ENCODE results near the gene TAF4B. TPM values are rescaled to one million over a fixed set of nuclear protein-coding genes. Genes with fewer than 3 reads are reported as not detected.
"Not testable (repeated sequence)": the region's sequence is repeated elsewhere in the genome, so short reads cannot be mapped to it uniquely, and the experiment has no call there.

Gene TAF4B
- total and polyA plus RNA-seq, 7 donors, result 0.46 to 10.9 (median 6.4) TPM

DNA sequence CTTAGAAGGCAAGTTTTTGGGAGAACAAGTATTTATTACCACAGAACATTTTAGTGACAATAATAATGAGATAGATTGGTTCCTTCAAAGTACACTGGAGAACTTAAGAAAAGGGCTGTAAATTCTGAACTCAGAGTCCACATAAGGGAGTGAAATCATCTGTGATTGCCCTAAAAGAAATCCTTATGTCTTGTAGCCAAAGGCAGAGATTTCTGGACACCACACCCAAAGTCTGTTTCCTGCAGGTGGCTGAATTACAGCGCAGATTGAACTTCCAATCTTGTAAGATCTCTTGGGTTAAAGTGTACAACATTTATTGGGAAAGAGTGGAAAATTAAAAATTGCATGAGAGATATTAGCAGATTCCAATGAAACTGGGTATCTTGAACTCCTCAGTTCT is 143.8 kb downstream of the TAF4B start:
- no peaks in the 10 kb centered on the region for H3K9me3 ChIP-seq
- intact Hi-C loops (cut with DNase I), result no loop called here
- WGBS, 2 donors, result 27 to 67% methylated on average over 1 of the region's 1 CpG
- TF ChIP-seq POLR2AphosphoS5 (IDR thresholded peaks at IDR 0.05) (no peak), POLR2A (IDR thresholded peaks at IDR 0.05) (no peak), EP300 (IDR thresholded peaks at IDR 0.05) (no peak), CTCF (IDR thresholded peaks at IDR 0.05) (no peak)
- H3K27me3 ChIP-seq, result no peaks in the 10 kb centered on the region
- DNase-seq, result no peak
- no peaks in the 10 kb centered on the region for H3K36me3 ChIP-seq
- H3K27ac ChIP-seq, result no peak overlapping the region
- H3K4me3 ChIP-seq, result no peak overlapping the region
- no peaks in the 10 kb centered on the region for H3K4me1 ChIP-seq

GRCh38 chr18:26376105-26376504 is 149.9 kb downstream of the TAF4B start:
- TF ChIP-seq CTCF (IDR thresholded peaks at IDR 0.05) (no peak), POLR2A (IDR thresholded peaks at IDR 0.05) (no peak), EP300 (IDR thresholded peaks at IDR 0.05) (no peak), POLR2AphosphoS5 (IDR thresholded peaks at IDR 0.05) (no peak)

GRCh38 chr18:26378701-26379100 is 152.5 kb downstream of the TAF4B start:
- Histone ChIP-seq H3K36me3 (no peaks in the 10 kb centered on the region), H3K4me1 (no peaks in the 10 kb centered on the region), H3K9me3 (no peaks in the 10 kb centered on the region), H3K27ac (no peak overlapping the region), H3K4me3 (no peak overlapping the region), H3K27me3 (no peaks in the 10 kb centered on the region)
- intact Hi-C loops (cut with DNase I), result no loop called here
- no peak for DNase-seq
- TF ChIP-seq POLR2A (IDR thresholded peaks at IDR 0.05), result no peak
- TF ChIP-seq CTCF (IDR thresholded peaks at IDR 0.05), result no peak
- no peak for TF ChIP-seq EP300 (IDR thresholded peaks at IDR 0.05)
- TF ChIP-seq POLR2AphosphoS5 (IDR thresholded peaks at IDR 0.05), result no peak

More at GRCh38 chr18:26376105-26376504, 149.9 kb downstream of the TAF4B start:
- H3K27ac ChIP-seq, result no peak overlapping the region
- no peak for DNase-seq
- 96 to 100% methylated on average over 1 of the region's 1 CpG for WGBS, 2 donors
- H3K9me3 ChIP-seq, result no peaks in the 10 kb centered on the region
- H3K4me1 ChIP-seq, result no peaks in the 10 kb centered on the region
- H3K36me3 ChIP-seq, result no peaks in the 10 kb centered on the region
- intact Hi-C loops (cut with DNase I), result no loop called here
- H3K27me3 ChIP-seq, result no peaks in the 10 kb centered on the region
- H3K4me3 ChIP-seq, result no peak overlapping the region

- H3K9me3 ChIP-seq, H3K36me3 ChIP-seq, H3K27ac ChIP-seq, DNase-seq, H3K4me3 ChIP-seq, H3K27me3 ChIP-seq, H3K4me1 ChIP-seq: not testable (repeated sequence)
- intact Hi-C loops (cut with DNase I), result loop anchor here (5.0 to 10.0 kb wide), 2 partner anchors 163 to 266 kb away; partner anchors contain the start of gene KCTD1
- 94 to 96% methylated on average over 8 of the region's 8 CpGs for WGBS, 2 donors
Observed at GRCh38 chr18:26381555-26381954, 155.3 kb downstream of the TAF4B start.

GRCh38 chr18:26383454-26384270 is 157.4 kb downstream of the TAF4B start:
- intact Hi-C loops (cut with DNase I), result loop anchor here (5.0 to 10.0 kb wide), 2 partner anchors 161 to 264 kb away; partner anchors contain the start of gene KCTD1
- Histone ChIP-seq H3K4me1 (no peaks in the 10 kb centered on the region), H3K27ac (no peak overlapping the region), H3K27me3 (no peaks in the 10 kb centered on the region), H3K4me3 (no peak overlapping the region), H3K36me3 (no peaks in the 10 kb centered on the region), H3K9me3 (no peaks in the 10 kb centered on the region)
- WGBS, 2 donors, result 25 to 45% methylated on average over 2 of the region's 2 CpGs
- TF ChIP-seq POLR2AphosphoS5 (IDR thresholded peaks at IDR 0.05), result no peak
- no peak for TF ChIP-seq EP300 (IDR thresholded peaks at IDR 0.05)
- TF ChIP-seq POLR2A (IDR thresholded peaks at IDR 0.05), result no peak
- TF ChIP-seq CTCF (IDR thresholded peaks at IDR 0.05), result peak in 3 of 4 experiments; percentile 52 to 75 (median 71)
- no peak for DNase-seq

Data from sigmoid colon (tissue), 7 donors.